ENCODE results near the gene ZBTB20.

ZBTB20 gene

DNA sequence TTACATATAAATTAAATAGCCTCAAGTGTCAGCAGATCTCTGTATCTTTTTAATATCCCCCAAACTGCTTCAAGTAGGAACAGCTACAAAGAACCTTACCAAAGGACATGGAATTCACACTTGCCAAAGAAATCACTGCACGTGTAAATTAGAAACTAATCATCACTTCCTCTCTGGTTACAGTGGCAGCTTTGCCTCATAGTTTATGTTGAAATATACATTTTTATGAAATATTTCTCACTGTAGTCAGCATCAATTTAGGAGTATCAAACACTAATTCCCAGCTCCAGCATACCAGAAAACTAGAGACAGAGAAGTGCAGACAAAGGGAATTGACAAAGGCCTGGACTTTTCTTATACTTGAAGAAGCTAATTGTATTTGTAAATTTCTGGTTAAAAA is 592.4 kb downstream of the ZBTB20 start:
- H3K4me3 ChIP-seq (ENCODE audit: low read length), result no peak overlapping the region
- no peak for DNase-seq (ENCODE audit: low read depth, low spot score)

DNA sequence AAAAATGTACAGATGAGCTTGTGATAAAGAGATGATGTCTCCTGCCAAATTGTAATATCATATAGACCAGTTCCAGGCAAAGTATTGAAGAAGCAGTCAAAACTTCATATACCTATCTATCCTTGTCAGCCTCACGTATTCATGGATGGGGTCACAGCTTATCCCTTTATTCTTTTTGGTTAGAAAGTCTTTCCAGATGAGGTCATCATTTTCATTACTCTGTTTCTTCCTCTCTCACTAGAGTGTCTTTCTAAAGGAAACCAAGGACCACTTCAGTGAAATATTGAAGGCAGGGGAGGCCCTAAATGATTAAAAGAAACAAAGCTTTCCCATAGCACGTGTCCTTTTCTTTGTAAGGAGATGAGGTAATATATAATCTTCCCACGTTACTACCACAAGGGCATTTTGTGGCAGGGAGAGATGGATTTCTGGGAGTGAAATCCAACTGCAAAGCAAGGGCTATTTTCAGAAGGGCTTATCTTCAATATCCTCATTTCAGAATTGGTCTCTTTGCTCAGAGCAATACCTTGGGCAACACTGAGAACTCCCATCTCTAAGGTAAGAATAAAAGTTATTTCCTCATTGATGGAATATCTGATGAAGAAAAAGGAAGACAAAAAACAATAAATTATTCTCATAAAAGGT is 593.0 kb downstream of the ZBTB20 start:
- no peak overlapping the region for H3K4me3 ChIP-seq (ENCODE audit: low read length)
- no peak for DNase-seq (ENCODE audit: low read depth, low spot score)

DNA sequence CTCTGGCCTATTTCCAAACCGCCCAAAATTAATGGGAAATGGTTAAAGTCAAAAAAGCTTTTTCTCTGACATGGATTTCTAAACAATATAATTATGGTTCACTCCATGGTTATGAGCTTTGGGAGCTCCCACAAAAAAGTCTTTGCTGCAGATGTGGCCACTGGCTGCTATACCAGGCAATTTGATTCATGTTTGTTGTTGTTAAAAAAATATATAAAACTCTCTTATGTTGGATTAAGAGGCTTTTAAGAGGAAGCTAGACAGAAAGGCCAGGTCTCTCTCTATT is 594.6 kb downstream of the ZBTB20 start:
- H3K4me3 ChIP-seq (ENCODE audit: low read length), result no peak overlapping the region
- DNase-seq (ENCODE audit: low read depth, low spot score), result no peak

DNA sequence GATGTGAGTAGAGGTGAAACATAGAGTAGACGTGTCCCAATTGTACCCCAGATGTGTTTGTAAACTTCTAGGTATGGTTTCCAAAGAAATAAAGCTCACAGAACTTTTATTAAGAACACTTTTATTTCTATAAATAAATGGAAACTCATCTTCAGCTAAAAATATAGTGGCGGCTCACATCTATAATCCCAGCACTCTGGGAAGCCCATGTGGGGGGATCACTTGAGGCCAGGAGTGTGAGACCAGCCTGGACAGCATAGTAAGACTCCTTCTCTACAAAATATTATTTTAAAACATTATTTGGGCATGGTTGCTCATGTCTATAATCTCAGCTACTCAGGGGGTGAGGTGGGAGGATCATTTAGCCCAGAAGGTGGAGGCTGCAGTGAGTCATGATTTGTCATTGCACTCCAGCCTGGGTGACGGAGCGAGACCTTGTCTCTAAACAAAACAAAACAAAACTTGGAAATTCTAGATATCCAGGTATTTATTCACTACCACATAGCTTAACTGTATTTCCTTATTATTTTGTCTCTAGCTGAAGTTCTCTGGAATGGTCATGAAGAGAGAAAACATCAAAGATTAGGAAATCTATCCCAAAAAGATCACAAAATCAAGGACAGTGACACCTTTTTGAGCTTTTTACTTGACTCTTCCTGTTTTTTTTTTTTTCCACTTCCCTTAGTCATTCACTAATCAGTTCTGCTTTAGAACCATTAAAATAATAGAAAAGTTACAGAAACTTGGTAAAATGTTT is 595.1 kb downstream of the ZBTB20 start:
- DNase-seq (ENCODE audit: low read depth, low spot score), result no peak
- no peak overlapping the region for H3K4me3 ChIP-seq (ENCODE audit: low read length)

DNA sequence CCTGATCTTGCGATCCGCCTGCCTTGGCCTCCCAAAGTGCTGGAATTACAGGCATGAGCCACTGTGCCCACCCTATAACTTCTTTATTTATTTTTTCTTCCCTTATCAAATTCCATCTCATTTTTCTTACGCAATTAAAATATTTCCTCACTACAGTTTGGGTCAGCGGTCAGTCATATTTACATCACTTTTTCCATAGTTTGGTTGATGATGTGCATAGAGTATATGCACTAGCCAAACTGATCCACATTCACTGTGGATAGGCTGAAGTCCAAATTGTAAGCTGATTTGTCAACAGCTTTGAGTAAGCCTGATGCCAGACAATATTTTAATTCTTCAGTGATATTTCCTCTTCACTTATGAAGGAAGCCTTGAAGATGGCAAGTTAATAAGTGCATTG is 596.9 kb downstream of the ZBTB20 start:
- no peak for DNase-seq (ENCODE audit: low read depth, low spot score)
- H3K4me3 ChIP-seq (ENCODE audit: low read length), result no peak overlapping the region

DNA sequence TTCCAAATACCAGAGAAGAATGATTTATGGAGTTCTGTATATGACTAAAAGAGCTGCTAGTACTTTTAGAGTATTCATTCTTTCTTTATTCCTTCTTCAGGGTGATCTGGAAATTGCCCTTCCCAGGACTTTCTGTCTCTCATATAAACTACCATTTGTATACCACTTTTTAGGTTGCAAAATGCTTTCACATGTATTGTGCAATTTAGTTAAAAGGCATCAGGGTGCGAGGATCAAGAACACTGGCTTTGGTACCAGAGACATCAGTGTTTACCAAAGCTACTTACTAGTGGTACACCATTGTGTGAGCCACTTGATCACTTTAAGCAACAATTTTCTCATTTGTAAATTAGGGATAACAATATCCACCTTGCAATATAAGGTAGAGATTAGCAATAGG is 601.9 kb downstream of the ZBTB20 start:
- DNase-seq (ENCODE audit: low read depth, low spot score), result no peak
- H3K4me3 ChIP-seq (ENCODE audit: low read length), result no peak overlapping the region

DNA sequence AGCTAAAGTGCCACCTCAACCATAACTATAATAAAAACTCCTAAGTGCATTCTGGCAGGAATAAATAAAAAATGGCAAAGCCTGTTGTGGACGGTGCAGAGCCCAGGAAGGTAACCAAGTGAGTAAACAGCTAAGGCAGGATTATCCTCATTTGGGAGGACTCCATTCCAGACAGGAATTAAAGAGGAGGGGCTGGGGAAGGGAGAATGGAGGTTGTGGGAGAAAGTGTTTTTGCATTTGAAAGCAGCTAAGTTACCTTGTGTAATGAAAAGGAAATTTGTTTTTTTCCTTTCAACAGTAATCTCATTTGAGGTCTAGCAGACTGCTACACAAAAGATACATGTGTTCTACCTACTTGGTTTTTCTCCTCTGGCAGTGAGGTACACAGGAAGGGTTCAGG is 604.7 kb downstream of the ZBTB20 start:
- no peak overlapping the region for H3K4me3 ChIP-seq (ENCODE audit: low read length)
- no peak for DNase-seq (ENCODE audit: low read depth, low spot score)

DNA sequence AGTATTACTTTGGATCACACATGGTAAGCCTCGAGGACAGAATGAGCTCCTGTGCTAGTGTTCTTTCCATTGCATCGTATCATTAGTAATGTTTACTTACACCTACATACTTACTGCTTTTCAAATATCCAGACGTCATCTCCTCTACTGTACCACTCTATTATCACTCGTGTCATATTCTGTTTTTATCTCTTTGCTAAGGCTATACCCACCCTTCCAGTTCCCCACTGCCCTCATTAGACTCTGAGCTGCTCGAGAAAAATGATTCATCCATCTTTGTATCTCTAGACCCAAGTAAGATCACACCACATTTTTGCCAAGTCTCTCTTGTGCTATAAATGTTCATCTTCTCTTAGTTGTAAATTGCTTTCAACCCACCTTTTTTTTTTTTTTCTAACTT is 607.6 kb downstream of the ZBTB20 start:
- no peak overlapping the region for H3K4me3 ChIP-seq (ENCODE audit: low read length)
- DNase-seq (ENCODE audit: low read depth, low spot score), result no peak

DNA sequence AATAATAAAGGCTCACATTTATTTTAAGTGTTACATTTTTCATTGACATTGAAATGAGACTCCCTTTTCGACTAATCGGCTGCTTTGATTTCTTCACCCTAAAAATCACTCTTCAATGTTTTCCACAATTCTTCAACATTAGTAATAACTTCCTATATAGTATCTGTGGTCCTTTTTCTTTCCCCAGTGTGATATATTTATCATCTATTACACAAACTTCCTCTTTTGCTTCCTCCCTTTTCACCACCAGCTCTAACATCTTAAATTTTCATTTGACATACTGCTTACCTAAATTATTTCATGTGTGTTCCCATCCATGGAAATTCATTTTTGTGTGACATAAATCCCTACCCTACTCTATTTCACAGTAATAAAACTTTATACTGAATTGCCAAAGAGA is 608.9 kb downstream of the ZBTB20 start:
- no peak for DNase-seq (ENCODE audit: low read depth, low spot score)
- no peak overlapping the region for H3K4me3 ChIP-seq (ENCODE audit: low read length)

DNA sequence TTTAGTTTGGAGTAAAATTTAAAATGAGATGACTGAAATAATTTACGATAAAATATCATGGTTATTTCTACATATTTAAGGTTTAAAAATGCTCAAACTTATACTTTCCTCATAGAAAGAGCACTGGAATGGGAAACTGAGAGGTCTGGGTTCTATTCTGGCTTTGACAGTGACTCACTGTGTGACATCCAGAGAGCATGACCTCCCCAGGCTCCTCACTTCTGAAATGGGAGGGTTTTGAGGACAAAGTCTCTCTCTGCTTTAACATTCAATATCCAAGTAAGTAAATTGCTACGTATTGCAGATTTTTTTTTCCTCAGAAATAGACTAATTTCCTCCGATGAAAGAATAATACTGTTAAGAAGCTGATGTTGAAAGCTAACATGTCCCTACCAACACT is 618.6 kb downstream of the ZBTB20 start:
- H3K4me3 ChIP-seq (ENCODE audit: low read length), result no peak overlapping the region
- DNase-seq (ENCODE audit: low read depth, low spot score), result no peak

DNA sequence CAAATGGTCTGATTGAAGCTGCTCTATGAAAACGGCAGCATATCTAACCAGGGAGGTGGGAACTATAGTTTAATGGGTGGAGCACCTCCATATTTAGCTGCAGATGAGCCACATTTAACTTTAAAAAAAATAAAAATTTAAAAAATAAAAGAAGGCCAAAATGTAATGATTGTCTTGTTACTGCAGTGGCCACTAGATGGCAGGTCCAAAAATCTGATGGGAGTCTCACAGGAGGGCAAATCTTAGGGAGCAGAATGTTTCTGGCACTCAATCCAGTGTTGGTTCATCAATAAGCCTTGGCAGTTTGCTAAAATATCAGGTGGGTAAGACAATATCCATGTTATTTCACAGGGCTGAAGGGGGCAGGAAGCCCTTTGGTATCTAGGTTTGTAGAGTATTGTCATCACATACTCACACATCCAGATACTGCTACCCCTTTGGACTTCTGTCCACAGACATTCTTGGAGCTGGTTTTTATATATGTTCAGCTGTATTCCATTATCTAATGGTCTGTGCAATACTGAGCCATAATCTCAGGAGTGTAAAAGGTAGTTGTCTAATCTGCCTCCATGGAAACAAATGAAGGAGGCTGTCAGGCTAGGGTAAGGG is 619.9 kb downstream of the ZBTB20 start:
- DNase-seq (ENCODE audit: low read depth, low spot score), result no peak
- no peak overlapping the region for H3K4me3 ChIP-seq (ENCODE audit: low read length)

DNA sequence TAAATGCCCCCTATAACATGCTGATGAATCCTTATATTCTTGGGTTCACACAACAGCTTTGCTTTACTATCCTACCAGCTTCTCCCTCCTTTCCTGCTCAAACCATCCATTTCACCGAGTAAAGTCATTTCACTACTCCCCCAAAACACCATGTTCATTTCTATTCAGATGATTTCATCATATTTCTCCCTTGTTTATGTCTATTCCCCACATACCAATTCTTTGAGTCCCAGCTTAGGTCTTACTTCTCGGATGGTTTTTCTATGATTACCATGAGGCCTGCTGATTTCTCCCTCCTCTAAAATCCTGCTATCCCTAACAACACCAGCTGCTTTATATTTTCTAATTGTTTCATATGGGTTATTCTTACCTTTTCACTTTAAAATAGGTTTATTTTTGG is 621.8 kb downstream of the ZBTB20 start:
- no peak for DNase-seq (ENCODE audit: low read depth, low spot score)
- no peak overlapping the region for H3K4me3 ChIP-seq (ENCODE audit: low read length)

DNA sequence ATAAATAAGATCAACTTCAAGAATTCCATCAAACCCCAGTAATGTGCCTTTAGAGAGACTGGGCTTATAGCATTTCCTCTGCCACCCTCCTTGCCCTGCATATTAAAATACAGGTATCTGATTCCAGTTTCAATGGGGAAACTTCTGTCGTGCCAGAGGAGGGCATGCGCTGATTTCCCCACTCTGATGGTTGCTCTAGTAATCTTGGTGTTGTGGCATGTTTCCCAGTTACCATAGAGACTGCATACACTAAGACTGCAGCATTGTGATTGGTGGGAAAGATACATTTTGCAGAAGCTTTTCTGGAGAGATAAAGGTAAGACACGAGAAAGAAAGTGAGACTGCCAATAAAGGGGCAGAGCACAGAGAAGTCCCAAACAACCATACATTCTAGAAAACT is 627.7 kb downstream of the ZBTB20 start:
- DNase-seq (ENCODE audit: low read depth, low spot score), result peak; percentile 5
- H3K4me3 ChIP-seq (ENCODE audit: low read length), result no peak overlapping the region

DNA sequence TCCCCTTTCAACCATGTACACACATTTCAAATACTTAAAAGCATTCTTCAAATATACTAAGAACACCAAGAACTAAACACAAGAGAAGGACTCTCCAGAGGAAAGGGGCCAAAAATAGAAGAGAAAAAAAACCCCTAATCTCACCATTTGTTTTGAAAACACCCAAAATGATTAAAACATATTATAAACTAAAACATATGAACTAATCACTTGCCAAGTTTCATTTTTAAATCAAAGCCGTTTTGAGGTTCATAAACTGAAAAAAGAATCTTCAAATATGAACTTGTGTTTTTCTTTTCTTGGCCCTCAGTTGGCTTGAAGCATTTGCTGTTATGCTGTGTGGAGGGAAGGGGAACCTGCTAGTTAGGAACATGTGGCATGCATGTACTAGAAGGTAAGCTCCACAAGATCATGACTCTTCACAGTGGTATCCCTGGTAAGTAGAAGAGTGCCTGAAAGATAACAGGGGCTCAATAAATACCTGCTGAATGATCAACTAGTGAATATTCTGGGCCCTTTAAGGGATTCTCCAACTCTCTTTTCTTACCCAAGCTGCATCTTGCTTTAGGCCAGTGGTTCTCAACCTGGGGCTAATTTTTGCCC is 628.8 kb downstream of the ZBTB20 start:
- no peak overlapping the region for H3K4me3 ChIP-seq (ENCODE audit: low read length)
- no peak for DNase-seq (ENCODE audit: low read depth, low spot score)

DNA sequence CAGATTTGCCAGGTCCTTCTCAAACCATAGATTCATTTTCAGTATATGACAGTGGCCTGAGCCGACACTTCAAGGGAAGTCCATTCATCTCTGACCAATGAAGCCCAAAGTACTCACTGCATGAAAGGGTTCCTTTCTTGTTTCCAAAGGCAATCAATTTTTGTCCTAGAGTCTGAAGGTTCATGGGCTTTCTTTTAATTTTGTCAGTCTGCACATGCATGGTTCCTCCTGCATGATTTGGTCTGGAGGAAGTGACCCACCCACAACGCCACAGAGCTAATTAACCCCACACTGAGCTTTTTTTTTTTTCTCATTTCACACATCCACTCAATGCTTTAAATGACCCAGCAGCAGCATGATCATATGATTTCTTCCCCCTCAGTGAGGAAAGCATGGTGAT is 636.9 kb downstream of the ZBTB20 start:
- H3K4me3 ChIP-seq (ENCODE audit: low read length), result no peak overlapping the region

DNA sequence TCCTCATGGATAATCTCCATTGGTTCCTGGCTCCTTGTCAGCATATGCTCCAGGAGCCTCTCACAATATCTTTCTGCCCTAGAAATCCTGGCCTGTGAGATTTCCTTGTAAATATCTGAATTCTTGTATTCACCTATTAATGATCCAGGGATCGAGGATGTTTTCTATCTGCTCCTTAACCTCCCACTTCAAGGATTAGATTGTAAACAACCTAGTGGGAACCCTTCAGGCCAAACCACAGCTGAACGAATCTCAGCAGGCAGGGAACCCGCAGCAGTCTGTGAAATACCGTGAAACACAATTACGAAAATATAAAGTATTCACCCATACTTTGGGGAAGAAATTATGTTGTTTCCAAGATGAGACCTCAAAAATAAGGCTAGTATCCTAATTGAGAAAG is 637.3 kb downstream of the ZBTB20 start:
- H3K4me3 ChIP-seq (ENCODE audit: low read length), result no peak overlapping the region
- no peak for DNase-seq (ENCODE audit: low read depth, low spot score)

More for the DNA sequence above, 636.9 kb downstream of the ZBTB20 start:
- DNase-seq (ENCODE audit: low read depth, low spot score), result no peak

DNA sequence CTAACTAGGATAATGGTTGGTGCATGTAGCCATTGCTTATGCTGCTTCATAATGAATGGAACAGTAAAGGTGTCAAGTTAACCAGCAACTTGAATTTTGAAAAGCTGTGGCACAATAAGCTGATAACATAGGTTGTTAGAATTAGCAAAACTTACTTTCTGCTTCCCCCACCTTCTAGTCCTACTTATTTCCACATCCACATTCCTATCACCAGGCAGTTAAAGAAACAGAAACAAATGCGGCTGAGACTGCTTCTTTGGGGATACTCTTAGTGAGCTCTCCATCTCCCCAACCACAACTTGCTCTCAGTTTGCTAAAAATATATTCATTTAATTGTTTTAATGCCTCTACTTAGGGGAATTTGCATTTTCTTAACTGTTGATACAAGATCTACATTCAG is 638.1 kb downstream of the ZBTB20 start:
- no peak for DNase-seq (ENCODE audit: low read depth, low spot score)
- H3K4me3 ChIP-seq (ENCODE audit: low read length), result no peak overlapping the region

DNA sequence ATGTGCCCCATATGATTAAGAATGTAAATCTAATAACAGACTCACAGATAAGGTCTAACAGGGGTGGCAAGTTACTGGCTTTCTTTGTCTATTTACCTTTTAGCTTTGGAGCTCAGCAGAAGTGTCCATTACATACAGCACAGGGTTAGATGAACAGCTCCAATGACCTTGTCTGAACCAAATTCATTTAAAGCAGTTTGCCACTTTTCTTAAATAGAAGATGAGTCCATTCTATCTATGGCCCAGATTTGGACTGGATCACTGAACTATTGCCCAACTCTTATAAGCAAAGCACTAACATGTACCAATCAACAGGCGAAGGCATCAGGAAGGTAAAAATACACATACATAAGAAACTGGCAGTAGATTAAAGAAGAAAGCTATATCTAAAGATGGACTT is 638.9 kb downstream of the ZBTB20 start:
- no peak overlapping the region for H3K4me3 ChIP-seq (ENCODE audit: low read length)
- no peak for DNase-seq (ENCODE audit: low read depth, low spot score)

DNA sequence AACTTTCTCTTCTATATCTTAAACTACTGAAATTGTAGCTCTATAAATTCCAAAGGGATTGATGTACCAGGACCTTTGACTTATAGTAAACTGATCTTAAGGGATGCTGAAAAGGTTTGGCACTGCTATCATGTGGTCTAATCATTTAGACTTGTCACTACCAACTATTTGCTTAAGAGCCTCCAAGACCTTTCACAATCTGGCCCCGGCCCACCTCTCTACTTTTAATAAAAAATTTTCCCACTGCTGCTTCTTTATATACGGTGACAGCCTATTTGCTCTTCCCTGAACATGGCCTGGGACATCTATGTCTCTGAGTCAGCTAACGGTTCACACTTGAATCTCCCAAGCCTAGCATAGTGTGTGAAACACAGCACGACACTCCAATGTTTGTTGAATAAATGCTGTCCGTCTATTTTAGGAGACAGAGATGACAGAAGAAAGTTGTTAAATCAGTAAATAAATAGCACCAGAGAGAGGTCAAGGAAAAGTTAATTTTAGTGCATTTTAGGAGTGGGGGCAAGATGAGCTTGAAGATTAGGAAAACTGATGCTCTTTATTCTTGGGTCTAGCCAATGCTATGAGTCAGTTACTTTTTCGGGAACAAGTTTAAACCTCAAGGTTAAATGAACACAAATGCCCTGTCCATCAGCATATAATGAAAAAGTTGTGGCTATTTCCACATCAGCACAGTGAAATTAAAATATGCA is 640.3 kb downstream of the ZBTB20 start:
- no peak for DNase-seq (ENCODE audit: low read depth, low spot score)
- H3K4me3 ChIP-seq (ENCODE audit: low read length), result no peak overlapping the region
